Right renal cortex interstitium (tissue), 3 donors: Measurements from ENCODE around the gene CHRNG. TPM values are rescaled to one million over a fixed set of nuclear protein-coding genes. Genes with fewer than 3 reads are reported as not detected.

Experiments used
- DNase-seq, 3 donors: peaks; one replicate each; pipeline ENCODE4 v3.0.0-alpha.2; 2013; ENCODE audit warnings: low read depth in 3 of 3, low spot score in 2 of 3
- polyA plus RNA-seq, 3 donors: library from polyadenylated mRNA; unstranded; fragments of 120-200 nt; gene quantifications; one replicate each; pipeline ENCODE4 v1.2.1, GENCODE V29; 2013; ENCODE audit not compliant: insufficient read length in 3 of 3

CHRNG gene
- polyA plus RNA-seq = 1 to 10 TPM in 1 of 3 donors, under 1 TPM in 2; 0.55 to 1.1 (median 0.74) TPM

GRCh38 chr2:232539298-232540231, at the start of gene CHRNG:
CHRNG (plus strand) TSS chr2:232539692; CDS start chr2:232539748, 56 bp downstream.
- no peak for DNase-seq

GRCh38 chr2:232490221-232491138, 49.0 kb upstream of the CHRNG start:
- DNase-seq = no peak

- no peak for DNase-seq
Measured at GRCh38 chr2:232491139-232491780, 48.2 kb upstream of the CHRNG start.

GRCh38 chr2:232492236-232492848, 47.1 kb upstream of the CHRNG start:
- no peak for DNase-seq

GRCh38 chr2:232492963-232493700, 46.4 kb upstream of the CHRNG start:
- no peak for DNase-seq

- DNase-seq = no peak
Measured at GRCh38 chr2:232493701-232494474, 45.6 kb upstream of the CHRNG start.

- DNase-seq = no peak
Measured at GRCh38 chr2:232494542-232494941, 45.0 kb upstream of the CHRNG start.

GRCh38 chr2:232495292-232495691, 44.2 kb upstream of the CHRNG start:
- no peak for DNase-seq

GRCh38 chr2:232496501-232497270, 42.8 kb upstream of the CHRNG start:
- no peak for DNase-seq

- DNase-seq = no peak
Measured at GRCh38 chr2:232497348-232497747, 42.1 kb upstream of the CHRNG start.

- DNase-seq = no peak
Measured at GRCh38 chr2:232498452-232498851, 41.0 kb upstream of the CHRNG start.

GRCh38 chr2:232501331-232501771, 38.1 kb upstream of the CHRNG start:
- no peak for DNase-seq

GRCh38 chr2:232501794-232502390, 37.6 kb upstream of the CHRNG start:
- no peak for DNase-seq

GRCh38 chr2:232502511-232502910, 37.0 kb upstream of the CHRNG start:
- DNase-seq = no peak

GRCh38 chr2:232502911-232503808, 36.3 kb upstream of the CHRNG start:
- DNase-seq = no peak

GRCh38 chr2:232503809-232504323, 35.6 kb upstream of the CHRNG start:
- DNase-seq = no peak
